HepG2 (cell line): ENCODE data around the gene EEFSEC.

Source experiments
- ARID2 ChIP-seq: sonication (generic); formaldehyde crosslinking; IDR thresholded peaks from 2 replicates; pipeline ENCODE4 v1.8.1; 2022; ENCODE audit warnings: mild to moderate bottlenecking, missing genetic modification reagents, borderline replicate concordance
- BRF2 ChIP-seq: sonication (generic); formaldehyde crosslinking; IDR thresholded peaks from 2 replicates; pipeline ENCODE4 v1.8.1; 2022; ENCODE audit warnings: mild to moderate bottlenecking, missing genetic modification reagents
- CBX2 ChIP-seq, 2 experiments: fragments of 200-600 bp in 1 of 2; sonication (generic); formaldehyde crosslinking in 1 of 2; IDR thresholded peaks; 2 replicates each; pipeline versions ENCODE4 v1.7.0 to v1.8.1; 2018 to 2022; ENCODE audit warnings: low read depth in 2 of 2, low read length in 1 of 2, mild to moderate bottlenecking in 1 of 2, missing genetic modification reagents in 1 of 2
- CENPBD1 ChIP-seq: sonication (generic); formaldehyde crosslinking; IDR thresholded peaks from 2 replicates; pipeline ENCODE4 v1.8.0; 2022; ENCODE audit warnings: missing genetic modification reagents, low read depth, mild to moderate bottlenecking, borderline replicate concordance
- HNRNPK ChIP-seq: fragments of 200-400 bp; formaldehyde crosslinking; IDR thresholded peaks from 2 replicates; pipeline ENCODE4 v1.6.1; 2018; ENCODE audit warnings: low read length, low read depth, moderate library complexity, mild to moderate bottlenecking; ENCODE audit not compliant: poor library complexity, severe bottlenecking
- HNRNPUL1 ChIP-seq: fragments of 200-400 bp; formaldehyde crosslinking; IDR thresholded peaks from 2 replicates; pipeline ENCODE4 v1.6.1; 2017; ENCODE audit warnings: low read depth, mild to moderate bottlenecking, low read length, moderate library complexity
- KAT8 ChIP-seq: IDR thresholded peaks from 2 replicates; pipeline ENCODE4 v1.6.1; 2016; ENCODE audit warnings: missing genetic modification reagents, missing compliant biosample characterization
- MLLT10 ChIP-seq: sonication (generic); formaldehyde crosslinking; IDR thresholded peaks from 2 replicates; pipeline ENCODE4 v1.4.0; 2020; ENCODE audit warnings: missing genetic modification reagents
- POLR2A ChIP-seq, 2 experiments: IDR thresholded peaks; 2 replicates each; pipeline ENCODE4 v1.6.1; 2011; ENCODE audit warnings: low read depth in 2 of 2, low read length in 2 of 2, mild to moderate bottlenecking in 1 of 2, moderate library complexity in 1 of 2; ENCODE audit not compliant: insufficient read depth in 1 of 2
- POLR2AphosphoS5 ChIP-seq: IDR thresholded peaks from 2 replicates; pipeline ENCODE4 v1.6.1; 2012; ENCODE audit warnings: low read depth, low read length
- SALL2 ChIP-seq: sonication (generic); formaldehyde crosslinking; IDR thresholded peaks from 2 replicates; pipeline ENCODE4 v1.8.1; 2023; ENCODE audit warnings: mild to moderate bottlenecking, missing genetic modification reagents, inconsistent platforms
- ZNF549 ChIP-seq: sonication (generic); formaldehyde crosslinking; IDR thresholded peaks from 2 replicates; pipeline ENCODE4 v1.5.0; 2020; ENCODE audit warnings: missing genetic modification reagents
- TF ChIP-seq, protein P1 (sequence below): sonication (generic); formaldehyde crosslinking; IDR thresholded peaks from 2 replicates; pipeline ENCODE4 v1.8.1; 2023; ENCODE audit warnings: mild to moderate bottlenecking, missing genetic modification reagents
- TF ChIP-seq, protein P2 (sequence below): sonication (generic); formaldehyde crosslinking; IDR thresholded peaks from 2 replicates; pipeline ENCODE4 v1.4.0; 2020; ENCODE audit warnings: missing genetic modification reagents

DNA sequence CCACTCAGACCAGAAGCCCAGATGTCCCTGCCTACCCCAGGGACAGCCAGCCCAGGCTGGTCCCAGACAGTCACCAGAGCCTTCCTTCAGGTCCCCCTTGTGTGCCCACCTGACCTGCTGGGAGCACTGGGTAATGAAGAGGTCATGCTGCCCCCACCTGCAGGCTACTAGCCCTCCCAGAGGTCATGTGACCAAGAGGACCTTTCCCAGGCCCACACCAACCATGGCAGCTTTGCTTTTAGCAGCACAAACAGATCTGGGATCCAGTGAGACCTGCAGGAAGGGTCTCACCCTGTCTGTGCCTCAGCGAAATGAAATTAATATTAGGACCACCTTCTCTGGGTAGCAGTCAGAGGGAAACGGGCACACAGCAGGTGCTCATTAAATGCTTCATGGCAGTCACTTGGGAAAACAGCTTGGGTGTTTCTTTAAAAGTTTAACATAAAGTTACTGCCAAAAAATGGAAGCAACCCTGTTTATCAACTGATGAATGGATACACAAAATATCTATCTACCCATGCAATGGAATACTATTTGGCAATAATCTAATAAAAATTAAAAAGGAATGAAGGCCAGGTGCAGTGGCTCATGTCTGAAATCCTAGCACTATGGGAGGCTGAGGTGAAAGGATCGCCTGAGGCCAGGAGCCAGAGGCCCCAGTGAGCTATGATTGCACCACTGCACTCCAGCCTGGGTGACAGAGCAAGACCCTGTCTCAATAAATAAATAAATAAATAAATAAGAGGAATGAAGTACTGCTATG is 269.7 kb downstream of the EEFSEC start:
- no peak for TF ChIP-seq CENPBD1
- TF ChIP-seq MLLT10, result no peak
- TF ChIP-seq ZNF549, result no peak
- TF ChIP-seq ARID2 (CRISPR knock-in tag), result no peak
- TF ChIP-seq HNRNPUL1, result no peak
- TF ChIP-seq SALL2 (CRISPR knock-in tag), result no peak
- TF ChIP-seq POLR2A (IDR thresholded peaks at IDR 0.05; ENCODE audit: insufficient read depth in 1 of 2, low read depth in 2 of 2, low read length in 2 of 2), result no peak
- TF ChIP-seq CBX2 (IDR thresholded peaks at IDR 0.05; ENCODE audit: low read depth, low read length), result no peak
- TF ChIP-seq CBX2 (CRISPR knock-in tag; IDR thresholded peaks at IDR 0.05; ENCODE audit: low read depth), result no peak
- TF ChIP-seq, protein P1, sequence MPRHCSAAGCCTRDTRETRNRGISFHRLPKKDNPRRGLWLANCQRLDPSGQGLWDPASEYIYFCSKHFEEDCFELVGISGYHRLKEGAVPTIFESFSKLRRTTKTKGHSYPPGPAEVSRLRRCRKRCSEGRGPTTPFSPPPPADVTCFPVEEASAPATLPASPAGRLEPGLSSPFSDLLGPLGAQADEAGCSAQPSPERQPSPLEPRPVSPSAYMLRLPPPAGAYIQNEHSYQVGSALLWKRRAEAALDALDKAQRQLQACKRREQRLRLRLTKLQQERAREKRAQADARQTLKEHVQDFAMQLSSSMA (CRISPR knock-in tag), result no peak
- no peak for TF ChIP-seq KAT8 (CRISPR knock-in tag)
- no peak for TF ChIP-seq POLR2AphosphoS5
- TF ChIP-seq, protein P2, sequence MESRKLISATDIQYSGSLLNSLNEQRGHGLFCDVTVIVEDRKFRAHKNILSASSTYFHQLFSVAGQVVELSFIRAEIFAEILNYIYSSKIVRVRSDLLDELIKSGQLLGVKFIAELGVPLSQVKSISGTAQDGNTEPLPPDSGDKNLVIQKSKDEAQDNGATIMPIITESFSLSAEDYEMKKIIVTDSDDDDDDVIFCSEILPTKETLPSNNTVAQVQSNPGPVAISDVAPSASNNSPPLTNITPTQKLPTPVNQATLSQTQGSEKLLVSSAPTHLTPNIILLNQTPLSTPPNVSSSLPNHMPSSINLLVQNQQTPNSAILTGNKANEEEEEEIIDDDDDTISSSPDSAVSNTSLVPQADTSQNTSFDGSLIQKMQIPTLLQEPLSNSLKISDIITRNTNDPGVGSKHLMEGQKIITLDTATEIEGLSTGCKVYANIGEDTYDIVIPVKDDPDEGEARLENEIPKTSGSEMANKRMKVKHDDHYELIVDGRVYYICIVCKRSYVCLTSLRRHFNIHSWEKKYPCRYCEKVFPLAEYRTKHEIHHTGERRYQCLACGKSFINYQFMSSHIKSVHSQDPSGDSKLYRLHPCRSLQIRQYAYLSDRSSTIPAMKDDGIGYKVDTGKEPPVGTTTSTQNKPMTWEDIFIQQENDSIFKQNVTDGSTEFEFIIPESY, result no peak
- TF ChIP-seq BRF2, result no peak
- TF ChIP-seq HNRNPK, result no peak
